ENCODE measurements around the gene DCTN3. TPM values are rescaled to one million over a fixed set of nuclear protein-coding genes. Genes with fewer than 3 reads are reported as not detected.

Gene DCTN3
- total RNA-seq, 1 donor from 2014 or later, result 57.8 TPM

GRCh38 chr9:34568133-34568532 is 52.2 kb downstream of the DCTN3 start:
- Mint-ChIP-seq H3K9me3 (no peaks in the 10 kb centered on the region), H3K4me1 (ENCODE audit: low read depth) (no peaks in the 10 kb centered on the region), H3K27ac (no peak overlapping the region), H3K27me3 (ENCODE audit: low read depth) (peaks cover 4% of the 10 kb centered on the region), H3K36me3 (ENCODE audit: low read depth) (no peaks in the 10 kb centered on the region), H3K4me3 (ENCODE audit: low read depth) (no peak overlapping the region)
- no peak for DNase-seq (ENCODE audit: low spot score)
- intact Hi-C loops (cut with micrococcal nuclease), result no loop called here

GRCh38 chr9:34566972-34567371 is 53.3 kb downstream of the DCTN3 start:
- Mint-ChIP-seq H3K4me3 (ENCODE audit: low read depth) (no peak overlapping the region), H3K27me3 (ENCODE audit: low read depth) (peaks cover 4% of the 10 kb centered on the region), H3K4me1 (ENCODE audit: low read depth) (no peaks in the 10 kb centered on the region)

GRCh38 chr9:34566322-34566721 is 54.0 kb downstream of the DCTN3 start:
- H3K27ac Mint-ChIP-seq, result no peak overlapping the region
- H3K9me3 Mint-ChIP-seq, result no peaks in the 10 kb centered on the region
- intact Hi-C loops (cut with micrococcal nuclease), result no loop called here
- H3K36me3 Mint-ChIP-seq (ENCODE audit: low read depth), result no peaks in the 10 kb centered on the region
- peaks cover 4% of the 10 kb centered on the region for H3K27me3 Mint-ChIP-seq (ENCODE audit: low read depth)
- no peak for DNase-seq (ENCODE audit: low spot score)
- no peak overlapping the region for H3K4me3 Mint-ChIP-seq (ENCODE audit: low read depth)
- H3K4me1 Mint-ChIP-seq (ENCODE audit: low read depth), result no peaks in the 10 kb centered on the region

More at GRCh38 chr9:34566972-34567371, 53.3 kb downstream of the DCTN3 start:
- DNase-seq (ENCODE audit: low spot score), result no peak
- H3K27ac Mint-ChIP-seq, result no peak overlapping the region
- H3K9me3 Mint-ChIP-seq, result no peaks in the 10 kb centered on the region
- intact Hi-C loops (cut with micrococcal nuclease), result no loop called here
- no peaks in the 10 kb centered on the region for H3K36me3 Mint-ChIP-seq (ENCODE audit: low read depth)

- intact Hi-C loops (cut with micrococcal nuclease), result no loop called here
- DNase-seq (ENCODE audit: low spot score), result no peak
- no peaks in the 10 kb centered on the region for H3K9me3 Mint-ChIP-seq
- H3K4me1 Mint-ChIP-seq (ENCODE audit: low read depth), result no peaks in the 10 kb centered on the region
- no peak overlapping the region for H3K4me3 Mint-ChIP-seq (ENCODE audit: low read depth)
- H3K27me3 Mint-ChIP-seq (ENCODE audit: low read depth), result peaks cover 6% of the 10 kb centered on the region
- no peak overlapping the region for H3K27ac Mint-ChIP-seq
- no peaks in the 10 kb centered on the region for H3K36me3 Mint-ChIP-seq (ENCODE audit: low read depth)
Measured at GRCh38 chr9:34565856-34566255, 54.4 kb downstream of the DCTN3 start.

GRCh38 chr9:34564617-34565016 is 55.7 kb downstream of the DCTN3 start:
- Mint-ChIP-seq H3K9me3 (no peaks in the 10 kb centered on the region), H3K27ac (no peak overlapping the region), H3K36me3 (ENCODE audit: low read depth) (no peaks in the 10 kb centered on the region), H3K27me3 (ENCODE audit: low read depth) (peaks cover 11% of the 10 kb centered on the region), H3K4me3 (ENCODE audit: low read depth) (no peak overlapping the region), H3K4me1 (ENCODE audit: low read depth) (no peaks in the 10 kb centered on the region)
- DNase-seq (ENCODE audit: low spot score), result no peak
- intact Hi-C loops (cut with micrococcal nuclease), result no loop called here

Other genes with a start within 250 kb of the DCTN3 start
- gene MYORG, start 243.6 kb downstream of the DCTN3 start, total RNA-seq, result 1.6 TPM in 2 replicates
- gene FAM219A, start 161.9 kb downstream of the DCTN3 start, total RNA-seq, result 17.3 and 19.7 TPM in 2 replicates
- gene DNAI1, start 161.7 kb downstream of the DCTN3 start, total RNA-seq, result not detected in 2 replicates
- gene ENHO, start 97.5 kb downstream of the DCTN3 start, total RNA-seq, result not detected in 2 replicates
- not detected in 2 replicates for gene CNTFR, start 30.8 kb downstream of the DCTN3 start, total RNA-seq
- 33.7 and 35.0 TPM in 2 replicates for gene RPP25L, start 8.4 kb downstream of the DCTN3 start, total RNA-seq
- 0.14 and 0.21 TPM in 2 replicates for gene ARID3C, start 8.6 kb upstream of the DCTN3 start, total RNA-seq
- 105 and 109 TPM in 2 replicates for gene SIGMAR1, start 17.3 kb upstream of the DCTN3 start, total RNA-seq
- gene GALT, start 26.2 kb upstream of the DCTN3 start, total RNA-seq, result 74.3 and 78.4 TPM in 2 replicates
- gene IL11RA, start 31.7 kb upstream of the DCTN3 start, total RNA-seq, result 27.4 and 33.8 TPM in 2 replicates
- gene CCL27, start 42.2 kb upstream of the DCTN3 start, total RNA-seq, result 0.25 and 0.55 TPM in 2 replicates
- gene CCL19, start 70.8 kb upstream of the DCTN3 start, total RNA-seq, result not detected in 2 replicates
- not detected in 2 replicates for gene CCL21, start 89.6 kb upstream of the DCTN3 start, total RNA-seq